Fibroblast of skin of right quadriceps (primary cell): ENCODE data around the gene TEAD4.

Experiments
- DNase-seq: peaks from one replicate; pipeline ENCODE4 v3.0.0-alpha.2; 2013

Gene TEAD4

DNA sequence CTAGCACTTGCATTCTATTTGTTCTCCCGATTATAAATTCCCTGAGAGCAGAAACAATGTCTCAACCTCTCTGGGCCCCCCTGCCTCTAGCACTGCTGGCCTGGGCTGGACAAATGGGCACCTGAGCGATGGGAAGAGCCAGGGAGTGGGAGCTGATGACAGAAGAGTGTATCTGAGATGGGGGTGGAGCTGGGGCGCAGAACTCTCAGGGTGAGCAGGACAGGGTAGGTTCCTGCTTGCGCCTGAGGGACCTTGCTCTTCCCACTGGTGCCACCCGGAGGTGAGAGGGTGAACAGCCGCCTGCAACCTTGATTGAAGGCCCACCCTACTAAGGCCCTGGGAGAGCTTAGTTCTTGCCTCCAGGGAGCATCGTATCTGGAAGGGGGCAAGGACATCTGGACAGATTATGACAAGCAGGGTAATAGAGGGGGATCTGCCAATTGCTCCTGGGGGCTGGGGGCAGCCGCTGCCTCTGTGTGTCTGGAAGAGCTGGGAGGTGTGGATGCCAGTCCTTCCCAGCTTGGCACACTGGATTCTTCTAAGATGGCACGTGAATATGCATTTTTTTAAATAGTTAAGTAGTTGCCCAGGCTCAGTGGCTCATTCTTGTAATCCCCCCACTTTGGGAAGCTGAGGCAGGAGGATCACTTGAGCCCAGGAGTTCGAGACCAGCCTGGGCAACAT, 75.0 kb downstream of the TEAD4 start:
- DNase-seq: peak; percentile 58

- no peak for DNase-seq
Measured at GRCh38 chr12:3035171-3035570, 76.0 kb downstream of the TEAD4 start.

- no peak for DNase-seq
Measured at GRCh38 chr12:3035815-3036702, 76.9 kb downstream of the TEAD4 start.

- no peak for DNase-seq
Measured at GRCh38 chr12:3036901-3037600, 77.9 kb downstream of the TEAD4 start.

GRCh38 chr12:3038166-3038565, 79.0 kb downstream of the TEAD4 start:
- no peak for DNase-seq

DNA sequence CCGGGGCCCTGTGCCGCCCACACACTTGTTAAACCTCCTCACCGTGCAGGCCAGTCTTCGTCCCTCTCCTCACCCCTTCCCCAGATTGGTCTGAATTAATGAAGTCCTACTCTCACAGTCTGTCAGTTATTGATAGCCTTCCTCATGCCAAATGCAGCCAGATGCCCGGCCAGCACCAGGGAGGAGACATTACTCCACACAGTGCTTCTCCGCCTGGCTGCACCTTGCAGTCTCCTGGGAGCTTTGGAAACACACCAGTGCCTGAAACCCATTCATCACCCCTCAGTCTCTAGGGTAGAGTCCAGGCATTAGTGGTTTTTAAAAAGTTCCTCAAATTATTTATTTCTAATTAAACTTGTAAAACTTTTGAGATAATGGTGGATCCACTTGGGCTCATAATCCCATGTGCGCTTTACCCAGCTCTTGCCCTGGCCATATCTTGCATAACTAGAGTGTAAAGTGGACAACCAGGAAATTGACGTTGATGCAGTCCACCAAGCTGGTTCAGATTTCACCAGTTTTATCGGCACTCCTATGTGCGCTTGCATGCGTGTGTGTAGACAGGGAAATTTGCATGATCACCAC, 79.8 kb downstream of the TEAD4 start:
- DNase-seq: no peak

GRCh38 chr12:3040026-3040656, 80.9 kb downstream of the TEAD4 start:
- no peak for DNase-seq

DNA sequence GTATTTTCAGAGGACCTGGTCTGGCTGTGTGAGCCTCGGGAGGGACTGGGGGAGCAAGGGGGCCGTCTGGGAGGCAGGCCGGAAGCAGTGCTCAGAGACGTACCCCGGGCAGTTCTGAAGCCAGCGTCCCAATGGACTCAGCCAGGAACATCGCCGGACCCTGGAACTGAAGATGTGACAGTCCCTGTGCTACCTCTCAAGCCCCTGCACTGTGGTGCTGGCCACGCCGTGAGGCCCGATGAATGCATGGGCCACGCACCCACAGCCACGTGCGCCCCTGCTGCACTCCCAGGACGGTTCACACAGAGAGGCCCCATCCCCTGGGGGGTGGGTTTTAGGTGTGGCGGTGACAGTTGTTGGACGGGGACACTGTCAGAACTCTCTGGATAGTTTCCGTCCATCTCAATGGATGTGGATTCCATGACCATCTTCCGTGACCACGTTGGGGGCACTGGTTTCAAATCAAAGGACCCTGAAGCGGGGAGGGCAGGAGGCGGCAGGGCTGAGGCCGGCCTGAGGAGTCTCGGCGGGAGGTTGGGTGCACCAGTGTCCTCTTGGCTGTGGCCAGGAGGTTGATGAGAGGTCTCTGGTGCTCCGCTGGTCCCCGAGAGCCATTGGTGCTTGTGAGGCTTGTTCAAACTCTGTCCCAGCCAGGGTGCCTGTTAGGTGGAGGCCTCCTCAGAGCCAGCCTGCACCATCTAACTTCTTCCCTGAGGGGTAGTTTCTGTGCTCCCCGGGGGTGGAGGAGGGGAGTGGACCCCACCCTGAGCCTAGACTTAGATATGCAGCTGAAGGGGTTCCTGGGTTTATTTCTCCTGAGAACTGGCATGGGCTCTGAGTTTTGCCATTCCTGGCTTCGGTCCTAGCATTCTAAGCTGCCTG, 81.7 kb downstream of the TEAD4 start:
- no peak for DNase-seq

- peak; percentile 74 for DNase-seq
Measured at GRCh38 chr12:3041558-3042164, 82.5 kb downstream of the TEAD4 start.

DNA sequence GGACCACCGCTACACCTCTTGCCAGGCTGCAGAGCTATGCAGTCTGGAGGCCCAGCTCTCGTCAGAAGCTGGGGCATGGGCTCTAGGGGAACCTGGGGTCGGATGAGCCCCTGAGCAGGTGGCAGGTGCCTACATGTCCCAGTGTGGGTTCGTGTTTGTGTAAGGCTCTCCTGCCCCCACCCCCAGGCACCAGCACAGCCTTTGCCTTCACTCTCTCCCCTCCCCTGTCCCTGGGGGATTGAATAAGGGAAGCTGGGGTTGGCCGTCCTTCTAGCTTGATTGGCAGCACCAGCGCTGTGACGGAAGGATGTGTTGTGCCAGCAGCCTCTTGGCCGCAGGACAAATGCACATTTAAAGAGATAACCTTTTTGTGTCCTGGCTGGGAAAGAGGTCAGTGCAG, 83.2 kb downstream of the TEAD4 start:
- DNase-seq: no peak

GRCh38 chr12:3042826-3043225, 83.6 kb downstream of the TEAD4 start:
- DNase-seq: no peak

DNA sequence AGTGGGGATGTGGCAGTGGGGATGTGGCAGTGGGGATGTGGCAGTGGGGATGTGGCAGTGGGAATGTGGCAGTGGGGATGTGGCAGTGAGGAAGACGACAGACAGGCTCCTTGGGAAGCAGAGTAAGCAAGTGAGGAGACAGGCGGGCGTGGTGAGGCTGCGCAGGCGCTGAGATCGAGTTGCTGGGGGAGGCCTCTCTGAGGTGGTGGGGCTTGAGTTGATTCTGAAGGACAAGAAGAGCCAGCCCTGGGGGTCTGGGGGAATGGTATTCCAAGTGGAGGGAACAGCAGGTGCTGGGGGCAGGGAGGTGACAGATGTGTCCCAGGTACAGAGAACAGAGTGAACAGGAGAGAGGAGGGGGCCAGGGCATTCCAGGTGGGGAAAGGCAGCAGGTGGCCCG, 84.2 kb downstream of the TEAD4 start:
- no peak for DNase-seq

- no peak for DNase-seq
Measured at GRCh38 chr12:3044141-3044630, 85.0 kb downstream of the TEAD4 start.

- no peak for DNase-seq
Measured at GRCh38 chr12:3045494-3045893, 86.3 kb downstream of the TEAD4 start.

- DNase-seq: no peak
Measured at GRCh38 chr12:3045989-3046388, 86.8 kb downstream of the TEAD4 start.

DNA sequence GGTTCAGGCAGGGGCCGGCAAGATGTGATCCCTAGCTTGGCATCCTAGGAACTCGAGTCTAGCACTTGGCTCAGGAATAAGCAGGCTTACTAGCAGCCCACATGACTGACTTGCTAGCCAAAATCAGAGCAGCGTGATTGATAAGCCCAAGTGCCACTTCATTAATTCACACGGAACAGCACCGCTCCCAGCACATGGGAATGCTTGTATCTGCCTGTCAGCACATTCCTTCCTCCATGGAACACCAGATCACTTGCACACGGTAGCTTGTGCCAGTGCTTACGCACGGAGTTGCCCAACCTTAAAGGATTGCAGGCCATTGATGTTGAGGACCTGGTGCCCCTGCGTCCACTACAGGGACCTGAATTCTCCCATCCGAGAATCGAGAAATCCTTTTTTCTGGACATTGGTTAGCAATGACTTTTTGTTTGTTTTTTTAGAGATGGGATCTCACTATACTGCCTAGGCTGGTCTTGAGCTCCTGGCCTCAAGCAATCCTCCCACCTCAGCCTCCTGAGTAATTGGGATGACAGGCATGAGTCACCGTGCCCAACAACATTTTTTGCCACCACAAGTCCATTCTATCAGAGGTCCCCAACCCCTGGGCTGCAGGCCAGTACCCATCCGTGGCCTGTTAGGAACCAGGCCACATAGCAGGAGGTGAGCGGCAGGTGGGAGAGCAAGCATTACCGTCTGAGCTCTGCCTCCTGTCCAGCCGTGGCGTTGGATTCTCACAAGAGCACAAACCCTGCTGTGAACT, 87.4 kb downstream of the TEAD4 start:
- DNase-seq: no peak

GRCh38 chr12:3047961-3048360, 88.8 kb downstream of the TEAD4 start:
- DNase-seq: no peak

- DNase-seq: no peak
Measured at GRCh38 chr12:3048540-3048939, 89.3 kb downstream of the TEAD4 start.

DNA sequence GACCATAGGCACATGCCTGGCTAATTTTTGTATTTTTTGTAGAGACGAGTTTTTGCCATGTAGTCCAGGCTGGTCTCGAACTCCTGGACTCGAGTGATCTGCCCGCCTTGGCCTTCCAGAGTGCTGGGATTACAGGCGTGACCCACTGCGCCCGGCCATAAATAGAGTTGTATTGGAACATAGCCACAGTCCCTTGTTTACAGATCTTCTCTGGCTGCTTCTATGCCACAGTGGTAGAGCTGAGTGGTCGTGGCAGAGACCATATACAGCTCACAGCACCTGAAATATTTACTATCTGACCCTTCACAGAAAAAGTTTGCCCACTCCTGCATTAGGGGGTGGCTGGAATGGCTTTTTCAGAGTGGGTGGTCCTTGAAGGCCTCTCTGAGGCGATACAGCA, 90.0 kb downstream of the TEAD4 start:
- no peak for DNase-seq

DNA sequence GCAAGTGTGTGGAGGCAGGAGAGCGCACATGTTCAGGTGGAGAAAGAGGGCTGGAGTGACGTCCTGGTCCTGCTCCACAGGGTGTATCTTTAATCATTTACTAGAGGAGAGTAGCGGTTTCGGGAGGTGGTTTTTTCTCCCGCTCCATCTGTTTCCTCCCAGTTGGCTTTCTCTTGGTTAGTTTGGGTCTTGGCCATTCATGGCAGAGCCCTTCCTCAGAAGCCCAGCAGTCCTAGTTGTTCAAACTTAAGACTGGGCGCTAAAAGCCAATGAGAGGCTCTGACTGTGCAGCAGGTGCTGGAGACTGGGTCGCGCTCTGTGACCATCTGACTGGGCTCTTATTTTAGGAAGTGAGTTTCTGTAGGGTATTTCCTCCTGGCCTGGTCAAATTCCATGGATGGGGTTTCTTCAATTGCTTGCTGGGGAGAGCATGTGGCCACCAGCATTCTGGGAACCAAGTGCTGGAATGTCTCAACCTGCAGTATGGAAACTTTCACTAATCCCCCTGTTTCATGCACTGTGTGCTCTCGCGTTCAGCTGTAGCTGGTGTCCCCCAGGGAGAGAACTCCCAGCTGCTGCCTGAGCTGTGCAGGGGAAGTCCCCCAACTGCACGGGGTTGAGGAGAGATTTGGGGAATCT, 90.5 kb downstream of the TEAD4 start:
- DNase-seq: no peak
